GM21723 (cell line): ENCODE data around the gene NDUFS2.
"Not testable (repeated sequence)": the region's sequence is repeated elsewhere in the genome, so short reads cannot be mapped to it uniquely, and the experiment has no call there.

Source experiments
- ATAC-seq: cut with Tn5 transposase; IDR thresholded peaks from one replicate; pipeline ENCODE4 v1.9.1; 2021; ENCODE audit warnings: mild to moderate bottlenecking, moderate library complexity; ENCODE audit not compliant: unreplicated experiment

NDUFS2 gene

DNA sequence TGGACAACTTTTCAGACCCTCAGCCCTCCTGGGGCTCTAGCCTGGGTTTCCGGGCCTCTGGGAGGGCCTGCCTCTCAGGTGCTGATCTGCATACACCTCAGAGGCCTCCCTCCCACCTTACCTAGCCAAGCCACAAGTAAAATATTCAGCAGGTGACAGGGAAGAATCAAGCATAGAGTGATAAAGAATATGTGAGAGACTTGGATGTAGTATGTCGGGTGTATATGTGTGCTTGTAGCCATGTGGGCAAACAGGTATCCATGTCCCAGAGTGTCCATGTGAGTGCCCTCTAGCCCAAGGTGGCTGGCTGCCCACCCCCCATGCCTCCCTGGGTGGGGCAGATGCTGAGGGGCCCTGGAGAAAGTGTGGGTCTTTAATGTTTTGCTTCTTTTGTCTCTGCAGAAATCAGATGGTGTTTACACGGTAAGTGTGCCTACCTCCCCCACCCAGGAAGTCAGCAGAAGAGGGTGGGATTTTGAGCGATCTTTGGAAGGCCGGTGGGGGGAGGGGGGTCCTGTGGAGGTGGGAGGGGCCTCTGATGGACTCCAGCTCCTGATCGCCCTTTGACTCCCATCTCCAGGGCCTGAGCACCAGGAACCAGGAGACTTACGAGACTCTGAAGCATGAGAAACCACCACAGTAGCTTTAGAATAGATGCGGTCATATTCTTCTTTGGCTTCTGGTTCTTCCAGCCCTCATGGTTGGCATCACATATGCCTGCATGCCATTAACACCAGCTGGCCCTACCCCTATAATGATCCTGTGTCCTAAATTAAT lies 16.3 kb downstream of the NDUFS2 start:
- no peak for ATAC-seq

DNA sequence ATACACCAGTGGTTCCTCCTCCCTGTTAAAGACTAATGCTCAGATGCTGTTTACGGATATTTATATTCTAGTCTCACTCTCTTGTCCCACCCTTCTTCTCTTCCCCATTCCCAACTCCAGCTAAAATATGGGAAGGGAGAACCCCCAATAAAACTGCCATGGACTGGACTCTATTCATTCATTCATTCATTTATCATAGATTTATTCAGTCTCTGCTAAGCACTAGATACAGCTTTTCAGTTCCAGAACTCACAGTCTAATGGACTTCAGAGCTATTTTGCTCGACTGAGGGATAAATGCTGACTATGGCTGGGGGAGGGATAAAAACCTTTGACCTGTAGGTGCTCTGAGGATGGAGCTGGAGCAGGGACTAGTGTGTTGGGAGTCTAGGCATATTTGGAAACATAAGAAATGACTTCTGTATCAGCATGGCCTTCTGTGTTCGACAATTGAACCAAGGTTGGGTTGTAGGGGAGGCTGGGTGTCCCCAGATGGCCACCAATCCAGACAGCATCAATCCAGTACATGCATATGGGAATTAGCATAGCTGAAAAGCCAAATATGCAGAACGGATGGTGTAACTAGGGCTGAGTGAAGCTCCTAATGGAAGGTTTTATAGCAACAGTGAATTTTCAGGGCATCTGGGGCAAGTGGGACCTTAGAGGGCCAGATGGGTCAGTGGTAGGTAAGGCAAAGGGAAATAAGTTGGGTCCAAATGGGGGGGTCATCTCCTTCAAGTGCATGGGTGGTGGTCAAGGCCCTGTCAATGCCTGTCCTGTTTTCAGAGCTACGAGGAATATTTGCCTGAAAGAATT lies 17.1 kb downstream of the NDUFS2 start:
- no peak for ATAC-seq

DNA sequence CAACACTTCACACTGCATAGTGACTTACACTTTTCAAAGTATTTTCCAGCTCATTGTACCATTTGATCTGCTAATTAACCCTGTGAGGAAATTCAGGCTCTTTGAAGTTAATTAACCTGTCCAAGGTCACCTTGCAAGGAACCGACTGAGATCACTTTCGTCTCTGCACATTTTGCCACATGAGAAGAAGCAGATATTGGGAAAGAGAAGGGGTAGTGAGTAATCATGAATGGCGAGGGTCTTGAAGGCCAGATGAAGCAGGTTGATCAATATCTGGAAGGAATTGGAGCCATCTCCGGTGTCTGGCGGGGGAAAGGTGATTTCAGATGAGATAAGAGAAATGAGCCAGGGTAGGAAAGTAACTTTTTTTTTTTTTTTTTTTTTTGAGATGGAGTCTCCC lies 17.8 kb downstream of the NDUFS2 start:
- ATAC-seq = no peak

DNA sequence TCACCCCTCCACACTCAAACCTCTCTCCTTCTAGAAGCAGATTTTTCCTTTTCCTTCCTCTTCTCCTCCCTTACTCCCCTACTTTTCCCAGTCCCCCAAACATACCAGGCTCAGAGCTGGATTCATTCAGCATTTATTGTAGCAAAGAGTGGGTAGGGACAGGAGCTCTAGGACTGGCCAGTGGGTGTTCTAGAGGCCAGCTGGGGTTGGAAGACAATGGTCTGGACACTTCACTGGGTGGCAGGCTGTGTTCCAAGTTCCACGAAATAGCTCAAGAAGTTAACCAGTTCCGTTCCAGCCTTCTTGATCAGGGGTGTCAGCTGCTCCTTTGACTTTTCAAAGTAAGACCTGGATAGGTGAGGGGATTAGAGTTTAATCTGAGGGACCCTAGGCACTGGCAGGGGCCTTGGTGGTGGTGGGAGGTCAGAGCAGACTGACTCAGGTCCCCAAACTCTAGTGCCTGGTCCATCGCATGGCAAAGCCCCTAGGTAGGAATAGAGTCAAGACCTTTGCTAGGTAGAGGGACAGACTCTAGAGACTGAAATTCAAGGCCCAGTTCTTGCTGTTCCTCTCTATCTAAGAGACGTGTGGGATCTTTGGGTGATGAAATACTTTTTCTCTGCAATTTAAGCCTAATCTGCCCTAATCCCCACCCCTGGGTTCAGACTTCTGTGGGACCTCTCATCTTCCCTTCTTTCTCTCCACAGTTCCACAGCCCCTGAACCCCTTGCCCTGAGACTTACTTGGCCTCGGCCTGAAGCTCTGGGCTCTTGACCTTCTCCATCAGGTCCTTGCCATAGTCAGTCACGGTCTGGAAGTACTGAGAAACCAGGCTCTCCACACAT lies 20.2 kb downstream of the NDUFS2 start:
- ATAC-seq = no peak

DNA sequence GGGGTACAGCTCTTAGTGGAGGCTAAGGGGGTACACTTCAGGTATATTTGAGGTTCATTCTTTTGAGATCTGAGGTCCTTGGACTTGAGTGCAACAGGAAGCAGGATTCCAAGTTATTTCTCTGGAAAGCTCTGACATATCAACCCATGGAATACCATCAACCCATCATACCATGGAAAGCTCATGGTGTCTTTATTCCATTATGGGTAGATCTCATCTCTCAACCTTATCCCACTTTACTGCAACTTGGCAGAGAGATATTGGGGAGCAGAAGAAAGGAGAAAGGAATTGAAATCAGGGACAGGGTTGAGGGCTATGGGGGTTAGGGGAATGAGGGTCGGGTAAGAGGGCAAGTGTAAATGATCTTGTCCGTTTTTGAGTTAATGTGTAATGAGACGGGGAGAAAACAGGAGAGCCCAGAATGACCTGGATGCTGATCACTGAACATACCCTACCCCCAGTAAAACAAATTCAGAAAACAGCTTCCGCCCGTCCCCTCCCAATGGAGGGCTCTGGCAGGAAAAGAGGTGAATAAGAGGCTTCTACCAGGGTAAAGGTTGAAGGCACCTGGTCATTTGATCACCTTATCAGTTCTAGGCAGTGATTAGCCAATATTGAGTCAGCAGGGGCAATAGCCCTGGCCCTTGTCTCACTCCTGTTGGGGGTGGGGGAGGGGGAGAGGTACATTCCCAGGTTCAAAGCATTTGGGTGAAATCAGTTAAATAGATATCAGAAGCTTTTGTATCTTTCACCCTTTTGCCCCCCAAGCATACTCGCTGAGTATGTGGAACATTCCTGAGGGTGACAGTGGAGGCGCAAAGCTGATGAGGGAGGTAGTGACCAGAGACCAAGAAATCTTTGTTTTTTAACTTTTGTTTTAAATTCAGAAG lies 21.9 kb downstream of the NDUFS2 start:
- ATAC-seq = no peak

DNA sequence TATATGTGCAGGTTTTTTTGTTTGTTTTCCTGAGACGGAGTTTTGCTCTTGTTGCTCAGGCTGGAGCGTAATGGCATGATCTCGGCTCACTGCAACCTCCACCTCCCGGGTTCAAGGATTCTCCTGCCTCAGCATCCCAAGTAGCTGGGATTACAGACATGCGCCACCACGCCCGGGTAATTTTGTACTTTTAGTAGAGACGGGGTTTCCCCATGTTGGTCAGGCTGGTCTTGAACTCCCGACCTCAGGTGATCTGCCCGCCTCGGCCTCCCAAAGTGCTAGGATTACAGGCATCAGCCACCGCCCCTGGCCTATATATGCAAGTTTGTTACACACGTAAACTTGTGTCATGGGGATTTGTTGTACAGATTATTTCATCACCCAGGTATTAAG lies 22.5 kb downstream of the NDUFS2 start:
- not testable (repeated sequence) for ATAC-seq

DNA sequence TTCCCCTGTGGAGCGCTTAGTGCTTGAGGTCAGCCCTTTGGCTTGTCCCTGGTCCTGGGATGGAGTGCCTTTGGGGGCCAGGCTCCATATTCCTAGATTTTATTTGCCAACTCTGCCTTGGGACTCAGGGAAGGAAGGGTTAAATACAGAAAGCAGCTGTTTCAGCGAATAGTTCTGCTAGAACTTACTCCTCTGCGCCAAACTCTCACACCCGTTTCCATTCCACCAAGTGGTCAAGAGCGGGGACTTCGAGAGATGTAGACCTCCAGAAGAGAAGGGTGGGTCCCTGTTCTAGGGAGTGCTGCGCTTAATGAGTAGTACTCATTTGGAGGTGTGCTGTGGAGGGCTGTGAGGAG lies 23.0 kb downstream of the NDUFS2 start:
- ATAC-seq = no peak

DNA sequence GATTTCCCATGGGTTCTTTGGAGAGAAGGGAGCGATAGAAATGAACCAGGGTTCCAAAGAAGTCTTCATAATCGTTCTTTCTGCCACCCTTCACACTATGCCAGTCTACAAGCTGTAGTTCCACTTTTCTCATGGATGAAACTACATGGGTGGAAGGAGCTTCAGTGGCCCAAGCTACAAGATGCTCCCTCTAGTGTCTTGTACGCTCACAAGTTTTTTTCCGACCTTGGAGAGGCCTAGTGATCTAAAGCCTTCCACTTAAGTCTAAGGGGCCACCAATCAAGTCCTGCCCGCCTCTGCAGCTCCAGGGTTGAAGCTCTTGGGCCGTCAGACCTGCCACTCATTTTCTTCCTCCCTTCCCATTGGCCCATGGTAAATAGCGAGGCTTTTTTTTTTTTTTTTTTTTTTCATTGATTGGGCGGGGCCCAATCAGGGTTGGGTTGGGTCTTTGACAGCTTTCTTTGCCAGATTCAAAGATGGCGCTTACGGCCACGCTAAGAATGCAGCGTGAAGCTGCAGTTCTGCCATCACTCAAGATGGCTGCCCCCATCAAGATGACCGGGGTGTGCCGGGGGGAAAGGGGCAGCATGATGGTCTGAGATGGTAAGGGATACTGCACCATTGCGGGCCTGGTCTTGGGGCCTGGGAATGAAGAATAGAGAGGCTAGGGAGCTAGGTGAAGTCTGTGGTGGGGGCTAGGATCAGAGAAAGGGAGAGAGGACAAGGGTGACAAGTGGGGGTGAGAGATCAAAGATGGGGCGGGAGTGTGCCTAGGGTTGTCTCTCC lies 23.6 kb downstream of the NDUFS2 start, which contains the start of gene TOMM40L:
Gene TOMM40L (plus strand): TSS at position 527 of the 786 bp plus-strand sequence. CDS start 430 bp downstream, outside the sequence.
- peak; percentile 93 for ATAC-seq

DNA sequence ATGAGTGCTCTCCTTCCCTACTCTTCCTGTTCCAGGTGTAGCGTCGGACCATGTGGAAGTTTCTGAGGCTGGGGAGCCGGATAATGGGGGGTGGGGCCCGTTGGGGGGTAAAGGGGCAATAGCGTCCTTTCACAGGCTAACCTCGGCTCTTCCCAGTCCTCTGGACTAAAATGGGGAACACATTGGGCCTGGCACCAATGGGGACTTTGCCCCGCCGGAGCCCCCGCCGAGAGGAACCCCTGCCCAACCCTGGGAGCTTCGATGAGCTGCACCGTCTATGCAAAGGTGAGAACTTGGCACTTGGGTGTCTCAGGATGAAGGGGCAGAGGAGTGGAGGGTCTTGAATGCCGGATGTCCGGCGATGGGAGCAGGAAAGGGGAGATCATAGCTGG lies 24.1 kb downstream of the NDUFS2 start:
- no peak for ATAC-seq

DNA sequence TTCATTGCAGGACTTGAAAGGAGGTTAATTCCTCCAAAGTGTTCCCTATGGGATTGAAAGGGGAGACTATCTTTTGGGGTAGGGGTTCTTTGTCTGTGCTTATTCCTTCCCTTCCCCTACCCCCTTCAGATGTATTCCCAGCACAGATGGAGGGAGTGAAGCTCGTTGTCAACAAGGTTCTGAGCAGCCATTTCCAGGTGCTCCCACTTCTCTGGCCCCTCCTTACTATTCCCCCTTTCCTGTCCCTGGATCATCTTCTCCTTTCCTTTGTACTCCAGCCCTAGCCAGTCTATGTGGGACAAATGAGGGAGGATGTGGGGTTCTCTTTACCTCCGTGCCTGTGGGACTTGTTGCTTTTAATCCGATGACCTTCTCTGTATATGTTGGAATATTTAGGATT lies 24.6 kb downstream of the NDUFS2 start:
- no peak for ATAC-seq

DNA sequence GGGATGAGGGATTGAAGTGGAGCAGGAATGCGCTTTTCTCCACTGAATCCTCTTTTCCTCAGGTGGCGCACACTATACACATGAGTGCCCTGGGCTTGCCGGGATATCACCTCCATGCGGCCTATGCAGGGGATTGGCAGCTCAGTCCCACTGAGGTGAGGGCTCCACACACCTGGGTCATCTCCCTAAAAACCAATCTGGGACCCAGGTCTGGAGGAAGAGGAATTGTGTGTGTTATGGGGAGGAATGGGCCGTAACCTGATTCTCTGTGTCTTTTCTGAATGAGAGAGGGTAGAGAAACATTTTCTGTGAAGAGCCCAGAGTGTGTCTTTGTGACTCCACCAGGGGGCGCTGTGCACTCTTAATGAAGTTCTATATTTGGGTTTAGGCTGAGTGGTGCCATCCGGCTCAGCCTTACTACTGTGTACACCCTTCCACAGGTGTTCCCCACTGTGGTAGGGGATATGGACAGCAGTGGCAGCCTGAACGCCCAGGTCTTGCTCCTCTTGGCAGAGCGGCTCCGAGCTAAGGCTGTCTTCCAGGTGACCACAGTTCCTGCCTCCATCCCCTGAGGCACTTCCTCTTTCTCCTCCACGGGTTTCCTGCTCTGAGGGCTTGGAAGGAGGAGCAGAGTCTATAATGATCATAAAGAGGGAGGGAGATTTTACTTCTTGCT lies 25.2 kb downstream of the NDUFS2 start:
- peak; percentile 39 for ATAC-seq

DNA sequence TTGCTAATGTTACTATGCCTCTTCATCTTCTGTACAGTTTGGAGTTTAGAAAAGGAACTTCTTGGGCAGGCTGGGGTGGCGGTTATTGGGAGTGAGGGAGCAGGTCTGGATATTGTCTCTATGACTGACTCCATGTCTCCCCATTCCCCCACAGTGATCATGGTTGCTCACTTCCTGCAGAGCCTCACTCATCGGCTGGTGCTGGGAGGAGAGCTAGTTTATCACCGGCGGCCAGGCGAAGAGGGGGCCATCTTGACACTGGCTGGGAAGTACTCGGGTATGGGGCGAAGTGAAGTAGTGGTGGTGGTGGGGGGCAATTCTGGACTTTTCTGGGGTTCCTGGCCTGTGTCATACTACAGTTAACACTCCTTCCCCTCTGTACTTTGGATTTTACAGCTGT lies 25.9 kb downstream of the NDUFS2 start:
- no peak for ATAC-seq

DNA sequence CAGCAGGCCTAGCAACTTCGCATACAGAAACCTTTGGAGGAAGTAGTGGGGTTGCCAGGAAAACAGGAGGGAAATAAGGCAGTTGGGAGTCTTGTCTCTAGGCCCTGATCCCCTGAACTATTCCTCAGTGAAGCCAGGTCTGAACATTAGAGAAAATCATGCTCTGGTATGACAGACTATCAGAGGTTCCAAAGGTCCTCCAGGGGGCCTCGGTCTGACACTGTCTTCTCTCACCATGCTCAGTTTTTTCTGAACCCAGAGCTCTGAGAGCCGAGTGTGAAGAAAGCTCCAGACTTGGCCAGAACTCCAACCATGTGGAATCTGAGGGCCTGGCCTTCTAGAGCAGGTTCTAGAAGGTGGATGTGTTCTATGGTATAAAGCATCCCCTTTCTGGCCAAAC lies 27.7 kb downstream of the NDUFS2 start:
- no peak for ATAC-seq

DNA sequence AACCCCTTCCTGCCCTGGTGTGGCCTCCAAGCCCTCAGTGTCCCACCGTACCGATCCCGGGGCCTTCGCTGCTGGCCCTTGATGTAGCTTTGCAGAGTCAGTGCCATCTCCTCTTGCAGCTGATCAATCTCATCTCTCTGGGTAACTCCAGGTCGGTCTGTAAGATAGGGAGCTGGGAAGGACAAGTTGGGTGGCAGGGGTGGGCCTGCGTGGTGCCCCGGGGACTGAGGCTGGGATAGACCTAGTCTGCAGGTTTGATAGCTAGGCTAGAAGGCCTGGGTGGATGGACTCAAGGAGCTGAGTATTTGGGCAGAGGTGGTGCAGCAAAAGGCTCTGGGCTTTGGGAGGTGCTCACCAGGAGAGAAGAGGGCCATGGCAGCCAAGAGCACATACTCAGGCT lies 28.6 kb downstream of the NDUFS2 start:
- no peak for ATAC-seq

DNA sequence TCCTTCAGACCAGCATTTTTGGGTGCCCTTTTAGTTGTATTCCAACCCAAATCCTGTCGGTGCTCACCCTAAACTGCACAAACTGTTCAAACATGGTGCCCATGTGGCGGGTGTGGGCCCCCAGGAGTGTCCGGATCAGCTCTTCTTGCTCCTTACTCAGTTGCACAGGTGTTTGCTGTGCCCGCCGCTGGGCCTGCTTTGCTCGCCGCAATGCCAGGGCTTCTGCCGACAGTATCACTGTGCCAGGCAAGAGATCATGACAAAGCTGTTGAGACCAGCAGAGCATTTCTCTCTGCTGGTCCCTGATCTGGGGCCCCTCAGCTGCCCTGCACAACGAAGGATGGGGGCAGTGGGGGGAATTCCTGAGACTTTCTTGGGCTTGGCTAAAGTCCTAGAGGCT lies 30.9 kb downstream of the NDUFS2 start:
- ATAC-seq = no peak

DNA sequence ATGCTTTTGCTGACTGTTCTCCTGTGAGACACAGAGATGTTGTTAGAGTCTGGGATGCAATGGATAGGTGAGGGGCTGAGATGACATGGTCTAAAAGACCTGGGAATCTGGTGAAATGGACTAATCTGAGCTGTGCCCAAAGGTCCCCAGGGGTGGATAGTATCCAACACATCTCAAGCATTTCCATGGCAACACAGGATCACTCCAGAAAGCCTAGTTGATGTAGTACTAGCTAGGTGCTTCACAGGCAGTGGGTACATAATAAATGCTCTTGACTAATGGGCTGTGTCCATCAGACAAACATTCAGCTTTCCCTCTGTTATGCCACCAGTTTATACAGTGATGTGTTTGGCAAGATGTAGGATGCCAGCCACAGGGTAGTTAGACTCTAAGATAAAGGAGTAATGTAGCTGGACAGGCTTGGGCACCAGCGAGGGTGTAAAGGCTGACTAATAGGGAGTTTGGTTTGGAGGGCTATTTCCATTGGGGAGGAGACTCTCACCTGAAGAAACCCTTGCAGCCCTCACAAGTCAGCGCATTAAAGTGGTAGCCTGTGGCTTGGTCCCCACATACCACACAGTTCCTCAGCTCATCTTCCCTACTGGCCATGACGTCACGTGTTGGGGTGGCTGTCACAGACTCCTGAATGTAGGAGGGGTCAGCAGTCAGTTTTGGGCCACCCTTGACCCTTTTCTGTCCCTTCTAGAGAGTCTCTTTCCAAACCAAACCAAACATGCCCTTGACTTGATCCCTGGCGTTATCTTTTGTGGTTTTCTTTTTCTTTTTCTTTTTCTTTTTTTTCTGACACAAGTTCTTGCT lies 34.0 kb downstream of the NDUFS2 start:
- ATAC-seq = no peak

DNA sequence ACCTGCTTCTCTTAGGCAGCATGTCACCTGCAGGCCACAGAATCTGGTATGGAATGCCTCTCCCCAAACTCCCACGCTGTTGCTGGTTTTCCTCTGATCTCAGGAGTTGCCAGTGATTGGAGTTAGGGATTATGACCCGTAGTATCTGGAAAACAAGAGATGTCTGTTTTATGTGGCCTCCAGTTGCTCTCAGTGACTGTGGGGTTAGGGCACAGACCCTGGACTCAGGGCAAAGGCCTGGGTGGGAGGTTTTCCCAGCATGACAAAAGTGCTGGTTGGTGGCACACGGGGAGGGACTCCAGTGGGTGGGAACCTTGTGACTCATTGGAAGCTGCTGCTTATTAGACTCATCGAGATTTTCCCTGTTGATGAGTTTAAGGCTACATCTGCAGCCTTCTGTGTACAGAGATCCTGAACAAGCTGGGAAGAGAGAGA lies 35.9 kb downstream of the NDUFS2 start, which contains the start of gene NR1I3:
Gene NR1I3 (minus strand): TSS at position 165 of the 435 bp plus-strand sequence. CDS start 1,638 bp downstream, outside the sequence.
- ATAC-seq = no peak

DNA sequence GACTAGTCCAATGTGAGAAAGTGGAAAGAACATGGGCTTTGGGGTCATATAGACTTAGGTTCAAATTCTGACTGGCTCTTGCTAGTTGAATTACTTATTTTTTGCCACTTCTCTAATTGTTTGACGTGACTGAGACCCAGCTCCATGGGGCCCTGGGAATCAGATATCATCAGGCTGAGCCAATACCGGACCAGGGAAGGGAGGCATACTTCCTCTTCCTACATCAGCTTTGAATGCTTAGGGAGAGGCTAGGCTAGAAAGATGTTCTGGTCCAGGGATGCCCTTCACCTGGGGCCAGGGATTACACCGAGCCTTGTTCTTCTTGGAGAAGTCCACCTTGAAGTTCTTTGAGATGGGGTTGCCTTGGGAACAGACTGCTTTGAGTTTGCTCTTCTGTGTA lies 39.5 kb downstream of the NDUFS2 start:
- no peak for ATAC-seq
